GM18867 (cell line): Measurements from ENCODE around the gene LRRC59.

Source experiments
- ATAC-seq: cut with Tn5 transposase; IDR thresholded peaks from one replicate; pipeline ENCODE4 v1.9.1; 2021; ENCODE audit warnings: mild to moderate bottlenecking, moderate library complexity; ENCODE audit not compliant: unreplicated experiment

The LRRC59 gene

DNA sequence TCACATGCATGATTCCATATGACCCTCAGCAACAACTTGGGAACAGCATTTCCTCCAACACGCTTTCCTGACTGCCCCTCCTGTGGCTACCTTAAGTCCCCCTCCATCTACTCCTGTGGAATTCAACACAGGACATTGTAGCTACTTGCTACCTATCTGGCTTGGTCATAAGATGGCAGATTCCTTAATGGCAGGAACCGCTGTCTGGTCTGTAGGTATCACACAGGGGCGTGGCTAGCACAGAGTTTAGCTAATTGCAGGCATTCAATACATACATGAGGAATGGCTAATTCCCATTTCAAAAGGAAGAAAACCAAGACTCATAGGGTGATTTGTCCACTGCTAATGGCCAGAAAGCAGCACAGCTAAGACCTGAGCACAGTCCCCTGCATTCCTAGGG is 8.6 kb downstream of the LRRC59 start:
- ATAC-seq = no peak

DNA sequence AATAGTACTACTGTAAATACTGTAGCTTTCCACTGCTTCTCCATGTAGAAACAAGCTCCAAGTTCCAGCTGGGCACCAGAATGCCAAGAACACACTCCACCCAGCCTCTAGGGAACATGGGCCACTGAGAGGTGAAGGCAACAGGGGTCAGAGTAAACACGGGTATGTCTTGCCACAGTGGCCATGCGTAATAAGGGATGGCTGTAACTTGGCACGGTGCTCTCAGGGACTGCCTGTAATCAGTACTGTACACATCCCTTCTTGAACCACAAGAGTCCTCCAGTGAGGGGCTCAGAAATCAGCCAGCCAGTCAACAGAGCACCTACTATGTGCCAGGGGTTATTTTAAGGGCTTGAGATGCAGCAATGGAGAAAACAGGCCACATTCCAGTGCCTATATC is 10.8 kb downstream of the LRRC59 start:
- ATAC-seq = no peak

DNA sequence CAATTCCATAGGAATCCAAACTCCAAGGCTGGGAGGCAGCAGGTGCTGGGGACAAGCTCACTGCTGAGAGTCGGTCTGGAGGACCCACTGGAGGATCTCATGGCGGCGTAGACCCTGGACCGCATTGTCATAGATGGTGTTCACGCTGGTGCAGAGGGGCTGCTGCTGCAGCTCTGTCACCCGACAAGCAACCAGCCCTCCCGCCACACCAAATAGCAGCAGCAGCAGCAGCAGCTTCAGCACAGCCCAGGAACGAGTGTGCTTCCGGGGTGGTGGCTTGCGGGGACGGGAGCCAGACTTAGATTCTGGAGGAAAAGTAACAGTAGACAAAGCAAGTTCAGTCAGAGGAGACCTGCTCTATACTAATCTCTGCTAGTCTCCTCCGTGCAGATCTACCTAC is 14.4 kb downstream of the LRRC59 start:
- ATAC-seq = no peak

DNA sequence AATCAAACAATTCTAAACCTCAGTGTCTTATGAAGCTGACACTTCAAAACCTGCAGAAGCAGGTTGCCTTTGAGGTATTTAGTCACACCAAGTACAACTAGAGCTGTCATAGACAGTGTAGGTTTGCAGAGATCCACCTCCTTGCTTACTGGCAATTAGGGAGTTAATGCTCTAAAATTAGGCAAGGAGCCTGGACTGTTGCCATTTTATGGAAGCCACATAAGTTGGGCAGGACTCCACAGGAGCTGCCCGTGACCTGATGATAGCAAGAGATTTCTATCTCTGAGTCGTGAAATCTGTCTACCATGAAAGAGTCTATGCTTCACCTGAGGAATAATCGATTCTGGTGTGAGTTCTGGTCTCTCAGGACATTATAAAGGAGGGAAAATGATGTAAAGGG is 15.4 kb downstream of the LRRC59 start:
- ATAC-seq = no peak

DNA sequence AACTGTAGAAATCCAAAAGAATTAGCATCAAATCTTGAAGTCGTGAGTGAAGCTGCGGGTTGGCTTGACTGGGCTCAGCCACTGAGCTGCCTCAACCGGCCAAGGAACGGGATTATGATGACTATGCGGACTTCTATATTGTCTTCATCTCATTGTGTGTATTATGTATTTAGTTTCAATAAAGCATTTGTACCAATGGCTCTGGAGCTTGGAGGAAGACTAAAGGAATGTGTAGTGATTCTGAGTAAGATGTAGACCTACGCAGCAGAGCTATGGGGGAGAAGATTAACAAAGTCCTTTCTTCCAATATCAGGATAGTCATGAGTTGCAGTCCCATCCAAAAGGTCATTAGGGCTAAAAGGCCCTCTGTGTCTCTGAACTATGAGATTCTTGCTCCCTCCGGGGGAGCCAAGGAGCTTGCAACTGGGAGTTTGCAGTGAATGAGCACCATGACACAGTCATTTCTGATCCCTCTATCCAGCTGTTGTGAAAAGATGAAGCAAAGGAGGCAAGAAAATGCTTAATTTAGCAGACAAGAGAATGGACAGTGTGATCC is 16.0 kb downstream of the LRRC59 start:
- ATAC-seq = no peak

DNA sequence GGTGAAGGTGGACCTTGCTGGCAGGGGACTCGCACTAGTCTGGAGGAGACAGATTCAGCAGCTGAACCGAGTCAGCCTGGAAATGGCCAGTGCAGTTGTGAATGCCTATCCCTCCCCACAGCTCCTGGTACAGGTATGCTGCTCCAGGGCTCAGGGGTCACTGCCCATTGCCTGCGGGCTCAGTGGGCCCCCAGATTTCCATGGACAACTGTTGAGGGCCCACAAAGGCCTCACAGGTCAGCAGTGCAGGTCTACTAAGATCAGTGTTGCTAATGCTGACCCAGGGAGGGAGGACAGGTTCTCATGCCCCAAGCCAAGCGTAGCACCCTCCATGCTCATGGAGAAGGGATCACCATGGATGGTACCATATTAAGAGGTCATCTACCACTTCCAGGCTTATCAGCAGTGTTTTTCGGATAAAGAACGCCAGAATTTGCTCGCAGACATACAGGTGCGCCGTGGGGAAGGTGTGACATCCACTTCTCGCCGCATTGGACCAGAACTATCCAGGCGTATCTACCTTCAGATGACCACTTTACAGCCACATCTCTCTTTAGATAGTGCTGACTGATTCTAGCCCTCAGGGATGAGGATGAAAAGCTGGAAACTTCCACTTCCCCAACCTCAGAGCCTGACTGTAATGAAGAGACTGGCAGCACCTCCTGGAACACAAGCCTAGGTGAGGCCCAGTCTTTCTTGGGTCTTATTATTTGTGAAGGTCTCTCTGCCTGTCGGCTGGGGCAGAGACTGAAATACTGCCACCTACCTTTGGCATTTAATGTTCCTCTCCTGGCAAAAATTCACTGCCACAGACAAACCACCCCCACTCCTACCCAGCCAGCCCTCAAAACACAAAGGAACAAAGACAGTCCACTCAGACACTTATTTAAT is 16.7 kb downstream of the LRRC59 start:
- ATAC-seq = no peak

DNA sequence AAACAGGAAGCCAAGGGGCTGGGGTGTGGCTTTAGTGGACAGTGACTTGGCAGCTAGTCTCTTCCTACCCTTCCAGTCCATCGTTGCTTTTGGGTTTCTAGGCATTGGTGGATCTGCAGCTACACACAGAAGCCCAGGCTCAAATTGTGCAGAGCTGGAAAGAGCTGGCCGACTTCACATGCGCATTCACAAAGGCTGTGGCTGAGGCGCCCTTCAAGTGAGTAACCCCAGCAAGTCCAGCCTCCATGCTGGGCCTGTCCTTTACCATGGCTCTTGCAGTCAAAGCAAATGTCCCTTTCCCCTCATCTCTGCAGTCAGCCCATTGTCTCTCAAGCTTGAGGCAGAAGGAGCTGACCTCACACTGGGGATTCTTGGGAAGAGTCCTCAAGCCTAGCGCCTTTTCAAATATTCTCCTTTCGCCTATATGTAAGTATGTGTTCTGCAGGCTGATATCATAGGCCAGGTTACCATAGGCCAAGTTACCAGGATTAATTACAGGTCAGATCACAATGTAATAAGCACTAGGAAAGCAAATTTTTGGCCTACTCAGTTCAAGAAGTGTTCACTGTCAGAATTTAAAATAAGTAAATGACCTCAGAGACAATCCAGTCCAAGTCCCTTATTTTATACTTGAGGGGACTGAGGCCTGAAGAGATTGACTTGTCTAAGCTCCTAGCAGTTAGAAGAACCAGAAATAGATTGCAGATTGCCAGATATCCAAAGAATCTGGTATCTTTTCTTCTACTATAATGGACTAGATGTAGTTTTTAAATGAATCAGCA is 17.8 kb downstream of the LRRC59 start:
- ATAC-seq = no peak

DNA sequence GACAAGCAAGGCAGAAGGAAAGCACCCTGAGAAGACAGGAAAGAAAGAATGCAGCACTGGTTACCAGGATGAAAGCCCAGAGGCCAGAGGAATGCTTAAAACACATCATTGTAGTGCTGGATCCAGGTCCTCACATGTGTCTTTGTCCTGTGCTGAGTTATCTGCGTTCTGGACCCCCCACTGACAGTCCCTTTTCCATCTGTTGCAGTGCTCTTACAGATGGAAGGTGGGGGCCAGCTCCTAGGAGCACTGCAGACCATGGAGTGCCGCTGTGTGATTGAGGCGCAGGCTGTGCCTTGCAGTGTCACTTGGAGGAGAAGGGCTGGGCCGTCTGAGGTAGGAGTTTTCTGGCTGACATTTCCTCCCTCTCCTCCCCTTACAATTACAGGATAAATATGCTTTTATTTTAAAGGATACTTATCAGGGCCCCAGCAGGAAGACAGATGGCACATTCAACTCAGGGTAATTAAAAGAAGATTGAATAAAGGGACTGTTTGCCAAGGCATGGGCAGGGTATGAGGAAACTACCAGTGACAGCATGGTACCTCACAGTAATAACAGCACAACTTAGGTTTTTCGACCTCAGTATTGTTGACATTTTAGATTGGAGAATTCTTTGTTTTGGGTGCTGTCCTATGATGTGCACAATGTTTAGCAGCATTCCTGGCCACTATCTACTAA is 21.3 kb downstream of the LRRC59 start:
- ATAC-seq = no peak

DNA sequence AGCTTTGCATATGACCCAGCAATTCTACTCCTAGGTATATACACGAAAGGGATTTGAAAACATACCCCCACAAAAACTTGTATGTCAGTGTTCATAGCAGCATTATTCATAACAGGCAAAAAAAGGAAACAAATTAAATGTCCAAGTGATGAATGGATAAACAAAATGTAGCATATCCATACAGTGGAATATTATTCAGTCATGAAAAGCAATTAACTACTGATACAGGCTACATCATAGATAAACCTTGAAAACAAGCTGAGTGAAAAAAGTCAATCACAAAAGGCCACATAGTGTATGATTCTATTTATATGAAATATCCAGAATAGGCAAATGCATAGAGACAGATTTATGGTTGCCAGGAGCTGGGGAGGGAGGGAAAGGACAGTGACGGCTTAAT is 23.6 kb downstream of the LRRC59 start:
- no peak for ATAC-seq

DNA sequence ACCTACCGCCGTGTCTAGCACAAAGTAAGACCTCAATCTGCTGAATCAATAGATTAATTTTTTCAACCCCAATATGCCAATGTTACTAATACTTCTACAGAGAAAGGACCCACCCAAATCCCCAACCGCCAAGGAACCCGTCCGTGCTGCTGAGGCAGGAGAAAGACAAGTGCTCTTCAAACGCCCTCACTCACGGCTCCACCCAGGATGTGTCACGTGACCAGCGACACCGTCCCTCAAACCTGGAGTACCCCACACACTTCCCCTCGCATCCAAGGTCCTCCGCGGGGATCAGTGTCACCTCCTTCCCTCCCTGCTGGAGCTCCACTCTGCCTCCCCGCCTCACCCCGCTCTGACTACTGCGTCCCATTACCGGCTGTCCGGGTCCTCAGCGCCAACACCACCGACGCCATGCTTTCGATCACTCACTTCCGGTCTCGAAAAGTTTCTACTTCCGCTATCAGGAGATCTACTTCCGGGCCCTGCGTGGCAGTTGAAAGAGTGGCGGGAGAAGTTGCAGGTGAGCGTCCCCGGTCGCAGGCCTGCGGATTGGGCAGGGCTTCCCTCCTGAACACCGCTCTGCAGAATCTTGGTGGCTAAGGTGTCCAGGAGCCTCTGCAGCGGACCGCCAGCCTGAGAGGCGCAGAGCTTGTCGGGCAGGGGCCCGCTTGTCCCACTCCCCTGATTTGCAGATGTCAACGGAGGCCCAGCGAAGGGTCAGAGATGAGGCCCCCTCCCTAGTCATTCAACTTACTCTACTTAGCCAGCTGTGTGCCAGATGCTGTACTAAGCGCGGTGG is 24.4 kb downstream of the LRRC59 start, which contains the start of the genes EME1 and MRPL27:
EME1 (plus strand) TSS at position 472 of the 799 bp plus-strand sequence. CDS start 1,980 bp downstream, outside the sequence.
MRPL27 (minus strand) TSS at position 427 of the 799 bp plus-strand sequence; CDS start at position 413, 14 bp downstream.
- peak; percentile 76 for ATAC-seq

DNA sequence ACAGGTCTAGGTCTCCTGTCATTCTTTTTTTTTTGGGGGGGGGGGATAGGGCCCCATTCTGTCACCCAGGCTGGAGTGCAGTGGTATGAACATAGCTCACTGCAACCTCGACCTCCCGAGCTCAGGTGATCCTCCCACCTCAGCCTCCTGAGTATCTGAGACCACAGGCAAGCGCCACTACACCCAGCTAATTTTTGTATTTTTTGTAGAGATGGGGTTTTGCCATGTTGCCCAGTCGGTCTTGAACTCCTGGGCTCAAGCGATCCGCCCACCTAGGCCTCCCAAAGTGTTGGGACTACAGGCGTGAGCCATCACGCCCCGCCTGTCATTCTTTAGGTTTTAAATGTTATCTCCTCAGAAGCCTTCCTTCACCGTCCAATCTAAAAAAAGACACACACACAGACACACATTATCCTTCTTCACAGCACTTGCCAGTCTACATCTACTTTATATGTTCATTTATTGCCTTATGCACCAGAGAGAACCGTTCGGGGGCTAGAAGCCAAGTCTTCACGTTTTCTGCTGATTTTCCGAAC is 25.0 kb downstream of the LRRC59 start:
- no peak for ATAC-seq

DNA sequence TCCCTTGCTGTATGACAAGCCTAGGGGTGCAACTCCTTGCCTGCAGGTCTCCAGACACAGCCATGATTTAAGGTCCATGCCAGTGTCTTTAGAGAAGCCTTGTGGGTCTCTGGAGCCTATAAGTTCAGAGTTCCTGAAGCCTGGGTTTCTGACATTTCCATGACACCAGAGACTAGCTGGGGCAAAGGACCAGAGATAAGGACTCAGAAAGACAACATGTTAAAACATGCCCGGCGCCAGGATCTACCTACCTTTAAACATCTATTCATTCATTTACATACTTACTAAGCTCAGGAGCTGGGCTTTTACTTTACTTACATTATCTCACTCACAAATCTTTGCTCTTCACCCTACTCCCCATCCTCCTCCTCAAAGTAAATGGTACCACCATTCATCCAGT is 25.8 kb downstream of the LRRC59 start:
- no peak for ATAC-seq

DNA sequence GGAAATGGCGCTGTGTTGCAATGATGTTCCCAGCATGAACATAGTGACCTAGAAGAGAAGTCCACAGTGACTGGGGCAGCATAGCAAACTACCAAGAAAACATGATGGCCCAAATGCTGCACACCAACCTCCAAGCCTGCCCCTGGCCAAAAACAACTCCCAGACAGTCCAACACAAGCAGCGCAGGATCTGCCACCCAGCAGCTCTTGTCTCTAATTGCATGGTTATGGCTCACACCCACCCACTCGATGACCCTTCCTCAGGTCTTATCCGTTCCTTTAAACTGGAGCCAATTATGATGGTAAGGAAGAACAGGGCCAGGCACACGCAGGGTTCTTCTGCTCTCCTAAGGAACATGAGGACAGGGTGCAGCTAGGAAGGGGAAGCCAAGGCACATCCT is 27.3 kb downstream of the LRRC59 start:
- no peak for ATAC-seq

DNA sequence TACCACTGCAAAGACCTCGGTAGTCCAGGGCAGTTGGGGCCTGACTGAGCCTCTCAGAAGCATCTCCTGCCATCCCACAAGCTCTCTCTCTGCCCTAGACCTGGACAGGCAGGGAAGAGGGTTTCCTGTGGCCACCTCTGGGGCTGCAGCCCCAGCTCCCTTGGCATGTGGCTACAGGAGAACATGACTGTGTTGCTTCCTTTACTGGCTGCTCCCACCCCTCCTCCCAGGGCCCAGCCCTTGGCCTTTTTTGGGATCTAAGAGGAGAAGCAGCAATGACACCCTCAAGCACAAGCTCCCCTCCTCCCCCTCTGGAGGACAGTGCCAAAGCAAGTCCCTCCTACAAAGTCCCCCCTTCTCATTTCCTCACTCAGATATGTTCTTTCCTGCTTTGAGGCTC is 29.9 kb downstream of the LRRC59 start:
- ATAC-seq = no peak

DNA sequence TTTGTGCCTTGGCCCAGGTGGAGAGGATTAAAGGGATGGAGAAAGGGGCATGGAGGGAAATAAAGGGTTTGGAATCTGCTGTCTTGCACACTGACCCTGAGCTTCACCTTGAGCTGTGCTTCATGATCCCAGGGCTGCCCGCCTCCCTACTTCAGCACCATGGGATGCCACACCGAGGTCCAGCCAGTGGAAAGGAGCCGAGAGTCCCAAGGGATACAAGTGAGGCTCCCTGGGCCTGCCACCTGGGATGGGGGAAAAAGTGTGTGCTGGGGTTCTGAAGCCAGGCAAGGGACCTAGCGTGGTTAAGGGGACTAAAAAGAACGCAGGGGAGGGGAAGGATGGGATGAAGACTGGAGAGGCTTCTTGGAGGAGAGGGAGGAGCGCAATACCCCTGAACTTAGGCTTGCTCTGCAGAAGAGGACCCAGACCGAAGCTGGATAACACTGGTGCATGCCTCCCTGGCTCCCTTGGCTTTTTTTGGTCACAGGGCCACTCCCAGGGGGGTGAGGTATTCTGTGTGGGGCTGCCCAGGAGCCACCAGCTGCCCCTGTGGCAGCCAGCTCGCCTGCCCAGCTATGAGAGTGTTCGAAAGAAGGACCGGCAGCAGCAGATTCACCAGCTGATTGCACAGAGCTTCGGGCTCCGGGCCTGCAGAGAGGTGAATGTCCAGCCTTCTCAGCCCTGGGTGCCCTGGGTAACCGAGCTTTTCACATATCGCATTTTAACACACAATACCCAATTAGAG is 31.5 kb downstream of the LRRC59 start:
- ATAC-seq = no peak

DNA sequence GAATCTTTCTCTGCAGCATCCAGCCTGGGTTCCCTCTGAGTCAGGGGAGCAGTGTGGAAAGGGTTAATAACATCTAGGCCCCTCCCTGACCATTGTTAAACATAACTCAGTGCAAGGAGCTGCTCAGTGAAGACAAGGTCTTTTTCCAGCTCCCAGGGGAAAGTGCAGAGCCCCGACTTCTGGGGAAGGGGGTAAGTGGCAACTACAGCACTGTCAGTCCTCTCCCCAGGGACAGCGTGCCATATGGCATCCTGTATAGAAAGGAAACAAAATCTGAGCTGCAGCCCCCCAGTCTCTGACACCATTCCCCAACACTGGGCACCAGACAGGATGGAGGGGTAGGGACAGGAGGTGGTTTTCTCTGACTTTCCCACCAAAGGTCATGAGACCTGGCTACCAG is 32.2 kb downstream of the LRRC59 start:
- no peak for ATAC-seq

DNA sequence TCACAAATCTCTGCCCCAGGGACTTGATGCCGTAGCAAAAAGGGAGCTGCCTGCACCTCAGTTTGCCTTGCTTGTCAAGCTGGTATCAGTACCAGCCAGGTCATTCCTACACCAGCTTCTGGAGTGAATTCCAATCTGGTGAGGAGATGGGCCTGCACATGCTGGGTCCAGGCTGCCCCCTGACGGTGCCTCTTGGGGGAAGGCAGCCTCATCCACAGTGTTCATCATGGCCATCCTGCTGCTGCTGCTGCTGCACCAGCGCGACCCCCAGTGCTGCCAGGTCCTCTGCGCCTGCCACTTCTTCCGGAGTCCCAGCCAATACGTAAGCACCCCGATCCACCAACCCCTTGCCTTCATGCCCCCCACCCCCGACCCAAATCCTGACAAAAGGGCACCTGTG is 32.6 kb downstream of the LRRC59 start:
- no peak for ATAC-seq

DNA sequence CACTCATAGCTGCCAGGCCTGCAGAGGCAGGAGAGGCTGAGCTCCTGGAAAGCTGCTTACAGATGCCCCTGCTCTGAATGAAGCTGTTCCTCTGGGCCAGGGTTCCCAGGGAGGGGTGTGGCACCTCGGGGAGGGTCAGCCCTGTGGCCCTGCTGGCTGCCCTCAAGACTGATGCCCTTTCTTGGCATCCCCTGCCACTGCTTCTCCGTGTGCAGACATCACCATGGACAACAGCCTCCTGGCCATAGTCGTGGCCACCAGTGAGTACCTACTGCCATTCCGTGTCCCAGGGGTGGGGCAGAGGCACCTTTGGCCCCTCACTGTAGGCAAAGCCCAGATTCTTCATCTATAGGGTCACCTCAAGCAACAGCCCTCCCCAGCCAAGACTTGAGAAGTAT is 33.3 kb downstream of the LRRC59 start:
- no peak for ATAC-seq
